Activated naive CD8-positive, alpha-beta T cell (primary cell): ENCODE results near the gene TCAIM.
A peak's percentile ranks its signal among the peaks of the same experiment; 100 is the strongest.

Experiments used
- H3K27ac Mint-ChIP-seq: one replicate; pipeline ENCODE4 v1.8.0; 2021; ENCODE audit warnings: mixed read lengths
- H3K27me3 Mint-ChIP-seq: one replicate; pipeline ENCODE4 v1.8.0; 2021; ENCODE audit warnings: mixed read lengths
- H3K36me3 Mint-ChIP-seq: one replicate; pipeline ENCODE4 v1.8.0; 2021; ENCODE audit warnings: mixed read lengths
- H3K4me1 Mint-ChIP-seq: one replicate; pipeline ENCODE4 v1.8.0; 2021; ENCODE audit warnings: low read depth, mixed read lengths
- H3K4me3 Mint-ChIP-seq: one replicate; pipeline ENCODE4 v1.8.0; 2021; ENCODE audit warnings: mild to moderate bottlenecking, mixed read lengths
- H3K9me3 Mint-ChIP-seq: one replicate; pipeline ENCODE4 v1.8.0; 2021; ENCODE audit warnings: low read depth, mixed read lengths

Gene TCAIM

GRCh38 chr3:44442596-44443309 is 104.2 kb downstream of the TCAIM start:
- H3K27ac Mint-ChIP-seq, result peak overlapping the region; percentile 87
- no peak overlapping the region for H3K4me3 Mint-ChIP-seq
- H3K27me3 Mint-ChIP-seq, result no peaks in the 10 kb centered on the region
- peaks cover 42% of the 10 kb centered on the region for H3K4me1 Mint-ChIP-seq
- no peaks in the 10 kb centered on the region for H3K9me3 Mint-ChIP-seq
- H3K36me3 Mint-ChIP-seq, result peaks cover 28% of the 10 kb centered on the region

- Mint-ChIP-seq H3K27ac (peak overlapping the region; percentile 50), H3K4me1 (peaks cover 34% of the 10 kb centered on the region), H3K4me3 (no peak overlapping the region), H3K36me3 (peaks cover 45% of the 10 kb centered on the region), H3K27me3 (no peaks in the 10 kb centered on the region), H3K9me3 (no peaks in the 10 kb centered on the region)
Measured at GRCh38 chr3:44444437-44444836, 105.9 kb downstream of the TCAIM start.

GRCh38 chr3:44444896-44445691 is 106.5 kb downstream of the TCAIM start:
- Mint-ChIP-seq H3K9me3 (no peaks in the 10 kb centered on the region), H3K36me3 (peaks cover 47% of the 10 kb centered on the region), H3K4me3 (no peak overlapping the region), H3K27ac (peak overlapping the region; percentile 50), H3K4me1 (peaks cover 28% of the 10 kb centered on the region), H3K27me3 (no peaks in the 10 kb centered on the region)

- Mint-ChIP-seq H3K27me3 (no peaks in the 10 kb centered on the region), H3K27ac (no peak overlapping the region), H3K4me1 (peaks cover 21% of the 10 kb centered on the region), H3K36me3 (peaks cover 49% of the 10 kb centered on the region), H3K4me3 (no peak overlapping the region), H3K9me3 (no peaks in the 10 kb centered on the region)
Measured at GRCh38 chr3:44445786-44446185, 107.2 kb downstream of the TCAIM start.

- no peaks in the 10 kb centered on the region for H3K9me3 Mint-ChIP-seq
- no peaks in the 10 kb centered on the region for H3K27me3 Mint-ChIP-seq
- H3K27ac Mint-ChIP-seq, result no peak overlapping the region
- peaks cover 12% of the 10 kb centered on the region for H3K4me1 Mint-ChIP-seq
- peaks cover 47% of the 10 kb centered on the region for H3K36me3 Mint-ChIP-seq
- H3K4me3 Mint-ChIP-seq, result no peak overlapping the region
Measured at GRCh38 chr3:44446929-44447328, 108.4 kb downstream of the TCAIM start.

GRCh38 chr3:44451441-44451840 is 112.9 kb downstream of the TCAIM start:
- Mint-ChIP-seq H3K27ac (no peak overlapping the region), H3K9me3 (no peaks in the 10 kb centered on the region), H3K36me3 (peaks cover 45% of the 10 kb centered on the region), H3K27me3 (no peaks in the 10 kb centered on the region), H3K4me3 (no peak overlapping the region), H3K4me1 (peaks cover 4% of the 10 kb centered on the region)

- no peaks in the 10 kb centered on the region for H3K9me3 Mint-ChIP-seq
- peaks cover 4% of the 10 kb centered on the region for H3K4me1 Mint-ChIP-seq
- peaks cover 19% of the 10 kb centered on the region for H3K36me3 Mint-ChIP-seq
- no peak overlapping the region for H3K27ac Mint-ChIP-seq
- H3K4me3 Mint-ChIP-seq, result no peak overlapping the region
- no peaks in the 10 kb centered on the region for H3K27me3 Mint-ChIP-seq
Measured at GRCh38 chr3:44454258-44454657, 115.7 kb downstream of the TCAIM start.

- no peak overlapping the region for H3K4me3 Mint-ChIP-seq
- H3K36me3 Mint-ChIP-seq, result peaks cover 21% of the 10 kb centered on the region
- no peak overlapping the region for H3K27ac Mint-ChIP-seq
- H3K9me3 Mint-ChIP-seq, result no peaks in the 10 kb centered on the region
- no peaks in the 10 kb centered on the region for H3K27me3 Mint-ChIP-seq
- H3K4me1 Mint-ChIP-seq, result peaks cover 4% of the 10 kb centered on the region
Measured at GRCh38 chr3:44455318-44455717, 116.8 kb downstream of the TCAIM start.
